ENCODE measurements around the gene IRF9. TPM values are rescaled to one million over a fixed set of nuclear protein-coding genes. Genes with fewer than 3 reads are reported as not detected.

IRF9 gene
- total RNA-seq, 4 donors from 2014 or later, result 6.5 to 36.7 (median 11.9) TPM

- intact Hi-C loops (cut with DNase I; ENCODE audit: low total_unique reads), result loop anchor here (2.0 kb wide), 2 partner anchors 20 to 48 kb away; partner anchors contain the start of gene TINF2
- in situ Hi-C loops (cut with MboI; ENCODE audit: low sequenced_read_pairs in 4 of 4), result no loop called here
- peaks cover 21% of the 10 kb centered on the region in 2 donors for H3K4me1 ChIP-seq
- peak overlapping the region; percentile 93 to 96 (median 95) for H3K27ac ChIP-seq
- DNase-seq, result no peak
- peak overlapping the region; percentile 84 to 100 (median 93) for H3K4me3 ChIP-seq
- H3K27me3 ChIP-seq, result no peaks in the 10 kb centered on the region
- H3K36me3 ChIP-seq, result peaks cover 0 to 24% of the 10 kb centered on the region in 2 donors
- ATAC-seq, result no peak
- no peaks in the 10 kb centered on the region for H3K9me3 ChIP-seq
- TF ChIP-seq POLR2A (IDR thresholded peaks at IDR 0.05) (no peak), CTCF (IDR thresholded peaks at IDR 0.05 in 4 of 5, conservative IDR thresholded peaks at IDR 0.05 in 1 of 5) (no peak)
Measured at GRCh38 chr14:24194186-24194872, 33.3 kb downstream of the IRF9 start.

GRCh38 chr14:24194873-24195185, 33.8 kb downstream of the IRF9 start:
- intact Hi-C loops (cut with DNase I; ENCODE audit: low total_unique reads) (loop anchor here (2.0 kb wide), 2 partner anchors 20 to 48 kb away; partner anchors contain the start of gene TINF2), in situ Hi-C loops (cut with MboI; ENCODE audit: low sequenced_read_pairs in 4 of 4) (no loop called here)
- DNase-seq, result no peak
- ATAC-seq, result peak in 1 of 2 donors; percentile 11
- Histone ChIP-seq H3K4me3 (peak overlapping the region; percentile 84 to 100 (median 93)), H3K9me3 (no peaks in the 10 kb centered on the region), H3K4me1 (peaks cover 21% of the 10 kb centered on the region in 2 donors), H3K27me3 (no peaks in the 10 kb centered on the region), H3K36me3 (peaks cover 0 to 24% of the 10 kb centered on the region in 2 donors), H3K27ac (peak overlapping the region; percentile 93 to 96 (median 95))
- TF ChIP-seq POLR2A (IDR thresholded peaks at IDR 0.05), result no peak
- TF ChIP-seq CTCF (IDR thresholded peaks at IDR 0.05 in 4 of 5, conservative IDR thresholded peaks at IDR 0.05 in 1 of 5), result no peak

GRCh38 chr14:24195186-24196070, 34.4 kb downstream of the IRF9 start, which contains the start of gene TM9SF1:
Gene TM9SF1, minus strand, starts transcription at chr14:24195441. Its CDS starts 422 bp downstream, at chr14:24195019.
- DNase-seq (peak; percentile 65 to 82), ATAC-seq (peak; percentile 95 to 97)
- H3K27ac ChIP-seq, result peak within 1 kb of the TSS; percentile 93 to 96 (median 95)
- H3K27me3 ChIP-seq, result no peaks in the 10 kb centered on the region
- TF ChIP-seq POLR2A (IDR thresholded peaks at IDR 0.05), result peak; percentile 55 to 73
- TF ChIP-seq CTCF (IDR thresholded peaks at IDR 0.05 in 4 of 5, conservative IDR thresholded peaks at IDR 0.05 in 1 of 5), result peak in 1 of 5 experiments; percentile 24
- peaks cover 0 to 24% of the 10 kb centered on the region in 2 donors for H3K36me3 ChIP-seq
- in situ Hi-C loops (cut with MboI; ENCODE audit: low sequenced_read_pairs in 4 of 4) (no loop called here), intact Hi-C loops (cut with DNase I; ENCODE audit: low total_unique reads) (loop anchor here (2.0 kb wide), 2 partner anchors 19 to 47 kb away; partner anchors contain the start of gene TINF2)
- H3K4me1 ChIP-seq, result peaks cover 21% of the 10 kb centered on the region in 2 donors
- no peaks in the 10 kb centered on the region for H3K9me3 ChIP-seq
- peak within 1 kb of the TSS; percentile 84 to 100 (median 93) for H3K4me3 ChIP-seq

GRCh38 chr14:24196071-24197055, 35.3 kb downstream of the IRF9 start:
- ATAC-seq, result peak; percentile 26 to 40
- no peaks in the 10 kb centered on the region for H3K9me3 ChIP-seq
- TF ChIP-seq CTCF (IDR thresholded peaks at IDR 0.05 in 4 of 5, conservative IDR thresholded peaks at IDR 0.05 in 1 of 5) (no peak), POLR2A (IDR thresholded peaks at IDR 0.05) (no peak)
- H3K4me3 ChIP-seq, result peak overlapping the region; percentile 84 to 100 (median 93)
- H3K36me3 ChIP-seq, result peaks cover 0 to 24% of the 10 kb centered on the region in 2 donors
- peak overlapping the region; percentile 93 to 96 (median 95) for H3K27ac ChIP-seq
- intact Hi-C loops (cut with DNase I; ENCODE audit: low total_unique reads), result no loop called here
- H3K4me1 ChIP-seq, result peaks cover 21% of the 10 kb centered on the region in 2 donors
- in situ Hi-C loops (cut with MboI; ENCODE audit: low sequenced_read_pairs in 4 of 4), result no loop called here
- H3K27me3 ChIP-seq, result no peaks in the 10 kb centered on the region
- DNase-seq, result no peak
